ENCODE measurements around the gene RBM33. TPM values are rescaled to one million over a fixed set of nuclear protein-coding genes. Genes with fewer than 3 reads are reported as not detected.
A peak's percentile ranks its signal among the peaks of the same experiment; 100 is the strongest.

The RBM33 gene
- total RNA-seq, 1 experiment from 2014 or later: 81.8 TPM

DNA sequence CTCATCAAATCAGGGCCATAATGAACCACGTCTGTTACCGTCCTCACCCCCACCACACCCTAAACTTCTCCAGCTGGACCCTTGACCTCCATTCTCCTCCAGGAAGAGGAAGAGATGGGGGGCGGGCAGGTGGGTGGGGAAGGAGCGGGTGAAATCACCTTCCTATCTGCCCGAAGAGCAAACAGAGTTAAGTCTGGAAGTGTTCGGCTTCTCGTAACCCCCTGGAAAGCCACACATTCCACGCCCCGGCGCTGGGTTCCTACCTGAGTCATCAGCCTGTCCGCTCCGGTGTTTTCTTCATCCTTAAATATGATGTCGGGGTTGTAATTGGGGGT lies 167.1 kb downstream of the RBM33 start (continued):
- TF ChIP-seq, protein P1, sequence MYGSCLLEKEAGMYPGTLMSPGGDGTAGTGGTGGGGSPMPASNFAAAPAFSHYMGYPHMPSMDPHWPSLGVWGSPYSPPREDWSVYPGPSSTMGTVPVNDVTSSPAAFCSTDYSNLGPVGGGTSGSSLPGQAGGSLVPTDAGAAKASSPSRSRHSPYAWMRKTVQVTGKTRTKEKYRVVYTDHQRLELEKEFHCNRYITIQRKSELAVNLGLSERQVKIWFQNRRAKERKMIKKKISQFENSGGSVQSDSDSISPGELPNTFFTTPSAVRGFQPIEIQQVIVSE (CRISPR knock-in tag; IDR thresholded peaks at IDR 0.05; ENCODE audit: borderline replicate concordance): no peak
- TF ChIP-seq, protein P2, sequence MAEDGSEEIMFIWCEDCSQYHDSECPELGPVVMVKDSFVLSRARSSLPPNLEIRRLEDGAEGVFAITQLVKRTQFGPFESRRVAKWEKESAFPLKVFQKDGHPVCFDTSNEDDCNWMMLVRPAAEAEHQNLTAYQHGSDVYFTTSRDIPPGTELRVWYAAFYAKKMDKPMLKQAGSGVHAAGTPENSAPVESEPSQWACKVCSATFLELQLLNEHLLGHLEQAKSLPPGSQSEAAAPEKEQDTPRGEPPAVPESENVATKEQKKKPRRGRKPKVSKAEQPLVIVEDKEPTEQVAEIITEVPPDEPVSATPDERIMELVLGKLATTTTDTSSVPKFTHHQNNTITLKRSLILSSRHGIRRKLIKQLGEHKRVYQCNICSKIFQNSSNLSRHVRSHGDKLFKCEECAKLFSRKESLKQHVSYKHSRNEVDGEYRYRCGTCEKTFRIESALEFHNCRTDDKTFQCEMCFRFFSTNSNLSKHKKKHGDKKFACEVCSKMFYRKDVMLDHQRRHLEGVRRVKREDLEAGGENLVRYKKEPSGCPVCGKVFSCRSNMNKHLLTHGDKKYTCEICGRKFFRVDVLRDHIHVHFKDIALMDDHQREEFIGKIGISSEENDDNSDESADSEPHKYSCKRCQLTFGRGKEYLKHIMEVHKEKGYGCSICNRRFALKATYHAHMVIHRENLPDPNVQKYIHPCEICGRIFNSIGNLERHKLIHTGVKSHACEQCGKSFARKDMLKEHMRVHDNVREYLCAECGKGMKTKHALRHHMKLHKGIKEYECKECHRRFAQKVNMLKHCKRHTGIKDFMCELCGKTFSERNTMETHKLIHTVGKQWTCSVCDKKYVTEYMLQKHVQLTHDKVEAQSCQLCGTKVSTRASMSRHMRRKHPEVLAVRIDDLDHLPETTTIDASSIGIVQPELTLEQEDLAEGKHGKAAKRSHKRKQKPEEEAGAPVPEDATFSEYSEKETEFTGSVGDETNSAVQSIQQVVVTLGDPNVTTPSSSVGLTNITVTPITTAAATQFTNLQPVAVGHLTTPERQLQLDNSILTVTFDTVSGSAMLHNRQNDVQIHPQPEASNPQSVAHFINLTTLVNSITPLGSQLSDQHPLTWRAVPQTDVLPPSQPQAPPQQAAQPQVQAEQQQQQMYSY (CRISPR knock-in tag; IDR thresholded peaks at IDR 0.05): no peak
- no peak for TF ChIP-seq ZNF416 (CRISPR knock-in tag; IDR thresholded peaks at IDR 0.05)

DNA sequence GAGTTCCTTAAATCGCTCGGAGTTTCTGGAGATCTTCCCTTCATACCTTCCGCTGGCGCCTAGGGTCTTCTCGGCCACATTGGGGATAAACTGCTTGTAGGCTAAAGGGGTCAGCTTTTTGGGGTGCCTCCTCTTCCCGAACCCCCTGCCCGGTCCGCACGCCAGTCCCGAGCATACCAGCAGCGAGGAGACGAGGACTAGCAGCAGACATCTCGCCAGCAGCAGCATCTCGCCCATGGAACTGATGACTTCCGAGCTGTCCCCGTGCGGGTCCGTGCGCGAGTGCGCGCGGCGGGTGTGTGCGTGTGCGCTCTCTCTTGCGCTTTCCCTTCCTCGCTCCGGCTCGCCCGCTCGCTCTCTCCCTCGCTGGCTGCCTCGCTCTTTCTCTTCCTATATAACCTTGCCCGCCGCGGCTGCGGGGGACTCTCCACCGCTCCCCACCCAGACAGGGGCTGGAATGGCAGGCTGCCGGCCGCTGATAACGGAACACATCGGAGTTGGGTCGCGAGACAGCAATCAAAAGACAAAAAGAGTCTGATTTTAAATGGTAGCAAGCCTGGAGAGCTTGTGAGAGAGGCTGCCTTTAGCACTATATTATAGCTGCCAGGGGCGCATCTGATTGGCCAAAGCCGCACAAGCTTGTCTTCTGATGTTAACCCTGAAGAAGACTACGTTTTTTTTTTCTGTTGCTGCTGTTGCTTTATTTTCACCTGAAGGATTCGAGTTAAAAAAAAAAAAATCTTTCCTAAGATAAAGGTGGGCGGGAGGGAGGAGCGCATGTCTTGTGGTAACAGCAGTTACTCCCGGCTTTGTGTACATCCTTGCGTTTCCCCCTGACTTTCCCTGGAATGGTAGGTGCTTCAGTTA lies 167.7 kb downstream of the RBM33 start, which contains the start of gene SHH:
SHH (minus strand) TSS at position 569 of the 867 bp plus-strand sequence; CDS start at position 228, 341 bp downstream.
- Mint-ChIP-seq H3K36me3 (no peaks in the 10 kb centered on the region), H3K4me3 (peak within 1 kb of the TSS; percentile 67), H3K9me3 (no peaks in the 10 kb centered on the region), H3K27me3 (ENCODE audit: low read depth) (peaks cover 88% of the 10 kb centered on the region), H3K4me1 (peaks cover 54% of the 10 kb centered on the region), H3K27ac (no peak within 1 kb of the TSS)
- POLR2A ChIA-PET: interaction anchor here (1.3 kb wide), 1 partner anchor 8 kb away, joined by 3 read pairs; no protein-coding TSS in a partner anchor
- DNase-seq (ENCODE audit: low spot score) (no peak), ATAC-seq (no peak)
- TF ChIP-seq, protein P3, sequence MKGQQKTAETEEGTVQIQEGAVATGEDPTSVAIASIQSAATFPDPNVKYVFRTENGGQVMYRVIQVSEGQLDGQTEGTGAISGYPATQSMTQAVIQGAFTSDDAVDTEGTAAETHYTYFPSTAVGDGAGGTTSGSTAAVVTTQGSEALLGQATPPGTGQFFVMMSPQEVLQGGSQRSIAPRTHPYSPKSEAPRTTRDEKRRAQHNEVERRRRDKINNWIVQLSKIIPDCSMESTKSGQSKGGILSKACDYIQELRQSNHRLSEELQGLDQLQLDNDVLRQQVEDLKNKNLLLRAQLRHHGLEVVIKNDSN (CRISPR knock-in tag; IDR thresholded peaks at IDR 0.05): no peak
- TF ChIP-seq, protein P4, sequence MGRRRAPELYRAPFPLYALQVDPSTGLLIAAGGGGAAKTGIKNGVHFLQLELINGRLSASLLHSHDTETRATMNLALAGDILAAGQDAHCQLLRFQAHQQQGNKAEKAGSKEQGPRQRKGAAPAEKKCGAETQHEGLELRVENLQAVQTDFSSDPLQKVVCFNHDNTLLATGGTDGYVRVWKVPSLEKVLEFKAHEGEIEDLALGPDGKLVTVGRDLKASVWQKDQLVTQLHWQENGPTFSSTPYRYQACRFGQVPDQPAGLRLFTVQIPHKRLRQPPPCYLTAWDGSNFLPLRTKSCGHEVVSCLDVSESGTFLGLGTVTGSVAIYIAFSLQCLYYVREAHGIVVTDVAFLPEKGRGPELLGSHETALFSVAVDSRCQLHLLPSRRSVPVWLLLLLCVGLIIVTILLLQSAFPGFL (CRISPR knock-in tag; IDR thresholded peaks at IDR 0.05; ENCODE audit: borderline replicate concordance): no peak
- TF ChIP-seq CBFB (CRISPR knock-in tag; IDR thresholded peaks at IDR 0.05; ENCODE audit: low read depth): no peak
- TF ChIP-seq JUN (CRISPR knock-in tag; IDR thresholded peaks at IDR 0.05): no peak
- no peak for TF ChIP-seq NFE2L1 (CRISPR knock-in tag; IDR thresholded peaks at IDR 0.05)
- TF ChIP-seq, protein P5, sequence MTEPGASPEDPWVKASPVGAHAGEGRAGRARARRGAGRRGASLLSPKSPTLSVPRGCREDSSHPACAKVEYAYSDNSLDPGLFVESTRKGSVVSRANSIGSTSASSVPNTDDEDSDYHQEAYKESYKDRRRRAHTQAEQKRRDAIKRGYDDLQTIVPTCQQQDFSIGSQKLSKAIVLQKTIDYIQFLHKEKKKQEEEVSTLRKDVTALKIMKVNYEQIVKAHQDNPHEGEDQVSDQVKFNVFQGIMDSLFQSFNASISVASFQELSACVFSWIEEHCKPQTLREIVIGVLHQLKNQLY (CRISPR knock-in tag; IDR thresholded peaks at IDR 0.05): no peak
- TF ChIP-seq, protein P6, sequence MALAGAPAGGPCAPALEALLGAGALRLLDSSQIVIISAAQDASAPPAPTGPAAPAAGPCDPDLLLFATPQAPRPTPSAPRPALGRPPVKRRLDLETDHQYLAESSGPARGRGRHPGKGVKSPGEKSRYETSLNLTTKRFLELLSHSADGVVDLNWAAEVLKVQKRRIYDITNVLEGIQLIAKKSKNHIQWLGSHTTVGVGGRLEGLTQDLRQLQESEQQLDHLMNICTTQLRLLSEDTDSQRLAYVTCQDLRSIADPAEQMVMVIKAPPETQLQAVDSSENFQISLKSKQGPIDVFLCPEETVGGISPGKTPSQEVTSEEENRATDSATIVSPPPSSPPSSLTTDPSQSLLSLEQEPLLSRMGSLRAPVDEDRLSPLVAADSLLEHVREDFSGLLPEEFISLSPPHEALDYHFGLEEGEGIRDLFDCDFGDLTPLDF (CRISPR knock-in tag; IDR thresholded peaks at IDR 0.05): no peak
- TF ChIP-seq IRF2 (CRISPR knock-in tag; IDR thresholded peaks at IDR 0.05; ENCODE audit: borderline replicate concordance, low read depth): no peak
- CTCF ChIA-PET: interaction anchor here (0.7 to 3.2 kb wide), 3 partner anchors 8 to 1016 kb away, joined by 3 to 14 read pairs (median 3); no protein-coding TSS in a partner anchor

DNA sequence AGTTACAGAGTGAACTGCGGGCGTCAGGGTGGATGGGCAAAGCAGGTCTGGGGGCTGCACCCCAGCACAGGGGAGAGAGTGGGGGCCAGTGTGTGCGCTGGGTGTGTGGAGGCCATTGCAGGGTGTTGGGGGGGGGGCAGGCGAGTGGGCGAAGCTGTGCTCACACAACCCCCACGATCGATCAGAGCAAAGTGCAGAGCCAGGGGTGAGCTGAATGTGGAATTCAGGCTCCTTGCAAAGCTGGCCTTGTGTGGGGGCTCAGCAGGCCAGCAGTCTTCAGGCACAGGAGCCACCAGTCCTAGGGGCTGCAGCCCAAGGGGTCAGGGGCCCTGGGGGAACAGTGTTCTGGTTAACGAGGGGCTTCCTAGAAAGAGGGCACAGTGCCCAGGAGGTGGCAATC lies 168.7 kb downstream of the RBM33 start:
- ChIA-PET CTCF (interaction anchor here (1.1 to 3.2 kb wide), 2 partner anchors 9 to 1015 kb away, joined by 3 to 14 read pairs; no protein-coding TSS in a partner anchor), POLR2A (interaction anchor here (0.7 kb wide), 1 partner anchor 1080 kb away, joined by 4 read pairs; the partner anchor contains the start of gene LMBR1)
- DNase-seq (ENCODE audit: low spot score) (no peak), ATAC-seq (no peak)
- no peaks in the 10 kb centered on the region for H3K36me3 Mint-ChIP-seq
- no peaks in the 10 kb centered on the region for H3K9me3 Mint-ChIP-seq
- H3K4me1 Mint-ChIP-seq: peaks cover 45% of the 10 kb centered on the region
- no peak overlapping the region for H3K4me3 Mint-ChIP-seq
- H3K27ac Mint-ChIP-seq: no peak overlapping the region
- H3K27me3 Mint-ChIP-seq (ENCODE audit: low read depth): peaks cover 78% of the 10 kb centered on the region
- TF ChIP-seq, protein P7, sequence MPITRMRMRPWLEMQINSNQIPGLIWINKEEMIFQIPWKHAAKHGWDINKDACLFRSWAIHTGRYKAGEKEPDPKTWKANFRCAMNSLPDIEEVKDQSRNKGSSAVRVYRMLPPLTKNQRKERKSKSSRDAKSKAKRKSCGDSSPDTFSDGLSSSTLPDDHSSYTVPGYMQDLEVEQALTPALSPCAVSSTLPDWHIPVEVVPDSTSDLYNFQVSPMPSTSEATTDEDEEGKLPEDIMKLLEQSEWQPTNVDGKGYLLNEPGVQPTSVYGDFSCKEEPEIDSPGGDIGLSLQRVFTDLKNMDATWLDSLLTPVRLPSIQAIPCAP (CRISPR knock-in tag; IDR thresholded peaks at IDR 0.05): no peak
- TF ChIP-seq, protein P8, sequence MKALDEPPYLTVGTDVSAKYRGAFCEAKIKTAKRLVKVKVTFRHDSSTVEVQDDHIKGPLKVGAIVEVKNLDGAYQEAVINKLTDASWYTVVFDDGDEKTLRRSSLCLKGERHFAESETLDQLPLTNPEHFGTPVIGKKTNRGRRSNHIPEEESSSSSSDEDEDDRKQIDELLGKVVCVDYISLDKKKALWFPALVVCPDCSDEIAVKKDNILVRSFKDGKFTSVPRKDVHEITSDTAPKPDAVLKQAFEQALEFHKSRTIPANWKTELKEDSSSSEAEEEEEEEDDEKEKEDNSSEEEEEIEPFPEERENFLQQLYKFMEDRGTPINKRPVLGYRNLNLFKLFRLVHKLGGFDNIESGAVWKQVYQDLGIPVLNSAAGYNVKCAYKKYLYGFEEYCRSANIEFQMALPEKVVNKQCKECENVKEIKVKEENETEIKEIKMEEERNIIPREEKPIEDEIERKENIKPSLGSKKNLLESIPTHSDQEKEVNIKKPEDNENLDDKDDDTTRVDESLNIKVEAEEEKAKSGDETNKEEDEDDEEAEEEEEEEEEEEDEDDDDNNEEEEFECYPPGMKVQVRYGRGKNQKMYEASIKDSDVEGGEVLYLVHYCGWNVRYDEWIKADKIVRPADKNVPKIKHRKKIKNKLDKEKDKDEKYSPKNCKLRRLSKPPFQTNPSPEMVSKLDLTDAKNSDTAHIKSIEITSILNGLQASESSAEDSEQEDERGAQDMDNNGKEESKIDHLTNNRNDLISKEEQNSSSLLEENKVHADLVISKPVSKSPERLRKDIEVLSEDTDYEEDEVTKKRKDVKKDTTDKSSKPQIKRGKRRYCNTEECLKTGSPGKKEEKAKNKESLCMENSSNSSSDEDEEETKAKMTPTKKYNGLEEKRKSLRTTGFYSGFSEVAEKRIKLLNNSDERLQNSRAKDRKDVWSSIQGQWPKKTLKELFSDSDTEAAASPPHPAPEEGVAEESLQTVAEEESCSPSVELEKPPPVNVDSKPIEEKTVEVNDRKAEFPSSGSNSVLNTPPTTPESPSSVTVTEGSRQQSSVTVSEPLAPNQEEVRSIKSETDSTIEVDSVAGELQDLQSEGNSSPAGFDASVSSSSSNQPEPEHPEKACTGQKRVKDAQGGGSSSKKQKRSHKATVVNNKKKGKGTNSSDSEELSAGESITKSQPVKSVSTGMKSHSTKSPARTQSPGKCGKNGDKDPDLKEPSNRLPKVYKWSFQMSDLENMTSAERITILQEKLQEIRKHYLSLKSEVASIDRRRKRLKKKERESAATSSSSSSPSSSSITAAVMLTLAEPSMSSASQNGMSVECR (CRISPR knock-in tag; IDR thresholded peaks at IDR 0.05; ENCODE audit: borderline replicate concordance): no peak
- TF ChIP-seq SMAD4 (CRISPR knock-in tag; IDR thresholded peaks at IDR 0.05): no peak

Measured in WTC11 (cell line).